HepG2 (cell line): ENCODE data around the gene BCAM. TPM values are rescaled to one million over a fixed set of nuclear protein-coding genes. Genes with fewer than 3 reads are reported as not detected.

ENCODE experiments used
- ARID2 ChIP-seq: sonication (generic); formaldehyde crosslinking; IDR thresholded peaks from 2 replicates; pipeline ENCODE4 v1.8.1; 2022; ENCODE audit warnings: mild to moderate bottlenecking, missing genetic modification reagents, borderline replicate concordance
- ATF2 ChIP-seq: sonication (generic); formaldehyde crosslinking; IDR thresholded peaks from 2 replicates; pipeline ENCODE4 v1.4.0; 2020; ENCODE audit warnings: missing genetic modification reagents
- KAT2B ChIP-seq: fragments of 150-350 bp; IDR thresholded peaks from 2 replicates; pipeline ENCODE4 v1.6.1; 2014; ENCODE audit warnings: low read depth, low read length, borderline replicate concordance
- KDM5A ChIP-seq: fragments of 200-600 bp; sonication (generic); IDR thresholded peaks from 2 replicates; pipeline ENCODE4 v1.7.0; 2018; ENCODE audit warnings: antibody characterized with exemption, mild to moderate bottlenecking, low read length, borderline replicate concordance
- NR2F1 ChIP-seq, 2 experiments: fragments of 450-650 bp in 1 of 2; formaldehyde crosslinking in 1 of 2; IDR thresholded peaks; 2 replicates each; pipeline versions ENCODE4 v1.5.0 to v1.6.1; 2016 to 2020; ENCODE audit warnings: mild to moderate bottlenecking in 1 of 2, missing compliant biosample characterization in 1 of 2, missing genetic modification reagents in 1 of 2, moderate library complexity in 1 of 2
- RARA ChIP-seq: IDR thresholded peaks from 2 replicates; pipeline ENCODE4 v1.6.1; 2016; ENCODE audit warnings: missing genetic modification reagents, missing compliant biosample characterization
- RBFOX2 ChIP-seq: fragments of 200-400 bp; formaldehyde crosslinking; IDR thresholded peaks from 2 replicates; pipeline ENCODE4 v1.6.1; 2017; ENCODE audit warnings: low read depth, mild to moderate bottlenecking, low read length
- TAF15 ChIP-seq: fragments of 200-400 bp; formaldehyde crosslinking; IDR thresholded peaks from one replicate; pipeline ENCODE4 v1.6.1; 2018; ENCODE audit warnings: mild to moderate bottlenecking, low read depth, low read length; ENCODE audit not compliant: poor library complexity, severe bottlenecking
- TCF12 ChIP-seq, 2 experiments: fragments of 450-650 bp in 1 of 2; sonication (generic) in 1 of 2; formaldehyde crosslinking in 1 of 2; IDR thresholded peaks; 2 replicates each; pipeline versions ENCODE4 v1.6.1 to v1.8.0; 2017 to 2022; ENCODE audit warnings: antibody characterized with exemption in 1 of 2, mild to moderate bottlenecking in 1 of 2, missing genetic modification reagents in 1 of 2, moderate library complexity in 1 of 2
- ZBTB26 ChIP-seq: IDR thresholded peaks from 2 replicates; pipeline ENCODE4 v1.6.1; 2016; ENCODE audit warnings: missing compliant biosample characterization, missing genetic modification reagents, borderline replicate concordance
- ZBTB7A ChIP-seq: sonication (generic); formaldehyde crosslinking; IDR thresholded peaks from 2 replicates; pipeline ENCODE4 v1.8.0; 2022; ENCODE audit warnings: mild to moderate bottlenecking, missing genetic modification reagents
- ZNF101 ChIP-seq: sonication (generic); formaldehyde crosslinking; IDR thresholded peaks from 2 replicates; pipeline ENCODE4 v1.4.0; 2020; ENCODE audit warnings: mild to moderate bottlenecking, low read depth, missing genetic modification reagents, borderline replicate concordance
- ZNF260 ChIP-seq: sonication (generic); formaldehyde crosslinking; IDR thresholded peaks from 2 replicates; pipeline ENCODE4 v1.4.0; 2020; ENCODE audit warnings: missing genetic modification reagents, low read depth, mild to moderate bottlenecking, borderline replicate concordance
- ZNF335 ChIP-seq: sonication (generic); formaldehyde crosslinking; IDR thresholded peaks from 2 replicates; pipeline ENCODE4 v1.4.0; 2020; ENCODE audit warnings: missing genetic modification reagents
- ZNF687 ChIP-seq: sonication (generic); formaldehyde crosslinking; IDR thresholded peaks from 2 replicates; pipeline ENCODE4 v1.5.1; 2020; ENCODE audit warnings: mild to moderate bottlenecking, missing genetic modification reagents, moderate library complexity
- ZNF709 ChIP-seq: sonication (generic); formaldehyde crosslinking; IDR thresholded peaks from 2 replicates; pipeline ENCODE4 v1.5.0; 2020; ENCODE audit warnings: mild to moderate bottlenecking, missing genetic modification reagents
- ZNF749 ChIP-seq: sonication (generic); formaldehyde crosslinking; IDR thresholded peaks from 2 replicates; pipeline ENCODE4 v1.8.0; 2022; ENCODE audit warnings: mild to moderate bottlenecking, missing genetic modification reagents, moderate library complexity, borderline replicate concordance
- polyA plus RNA-seq, 8 experiments: library from polyadenylated mRNA; depleted of rRNA in 3 of 8; stranded (reverse) in 7 of 8; unstranded in 1 of 8; fragments of >200 nt; fragmentation: Illumina TruSeq in 4 of 8; extraction: Trizol in 4 of 8; gene quantifications; 2 replicates each; pipeline versions ENCODE4 v1.2.1 to v1.2.3, GENCODE V29; 2011 to 2016; ENCODE audit warnings: low read depth in 4 of 8, missing spikeins in 1 of 8, mixed read lengths in 1 of 8; ENCODE audit not compliant: insufficient read depth in 1 of 8
- total RNA-seq, 5 experiments: library from RNA; depleted of rRNA; stranded (reverse); fragments of >200 nt; fragmentation: Illumina TruSeq; extraction: Trizol; gene quantifications; 2 replicates each; pipeline ENCODE4 v1.2.3, GENCODE V29; 2016; ENCODE audit warnings: low read depth in 1 of 5
- TF ChIP-seq, protein P1 (sequence below): sonication (generic); formaldehyde crosslinking; IDR thresholded peaks from 2 replicates; pipeline ENCODE4 v1.4.0; 2020; ENCODE audit warnings: missing genetic modification reagents

The BCAM gene
- total and polyA plus RNA-seq, 2 of the 13 experiments (the other 11 are each of a cell fraction or from before 2014, with no cell fraction given), result 51.2 to 62.7 TPM

- TF ChIP-seq ZNF749 (no peak), ZNF335 (no peak), TAF15 (peak; percentile 42), ZNF260 (CRISPR knock-in tag) (no peak), ZBTB7A (CRISPR knock-in tag) (peak; percentile 85; the same call in 1 of the 2 replicates), ZNF101 (no peak), ATF2 (CRISPR knock-in tag) (no peak), RBFOX2 (peak; percentile 59), ZBTB26 (CRISPR knock-in tag) (no peak), ZNF709 (no peak), RARA (CRISPR knock-in tag) (no peak), NR2F1 (CRISPR knock-in tag; IDR thresholded peaks at IDR 0.05) (no peak), TCF12 (IDR thresholded peaks at IDR 0.05) (no peak), TCF12 (CRISPR knock-in tag; IDR thresholded peaks at IDR 0.05) (no peak), KAT2B (no peak), ZNF687 (CRISPR knock-in tag) (no peak), KDM5A (no peak; the same call in 1 of the 2 replicates), ARID2 (CRISPR knock-in tag) (0 out of 2 replicates have a peak, but pooled peaks have one; percentile 16)
- TF ChIP-seq, protein P1, sequence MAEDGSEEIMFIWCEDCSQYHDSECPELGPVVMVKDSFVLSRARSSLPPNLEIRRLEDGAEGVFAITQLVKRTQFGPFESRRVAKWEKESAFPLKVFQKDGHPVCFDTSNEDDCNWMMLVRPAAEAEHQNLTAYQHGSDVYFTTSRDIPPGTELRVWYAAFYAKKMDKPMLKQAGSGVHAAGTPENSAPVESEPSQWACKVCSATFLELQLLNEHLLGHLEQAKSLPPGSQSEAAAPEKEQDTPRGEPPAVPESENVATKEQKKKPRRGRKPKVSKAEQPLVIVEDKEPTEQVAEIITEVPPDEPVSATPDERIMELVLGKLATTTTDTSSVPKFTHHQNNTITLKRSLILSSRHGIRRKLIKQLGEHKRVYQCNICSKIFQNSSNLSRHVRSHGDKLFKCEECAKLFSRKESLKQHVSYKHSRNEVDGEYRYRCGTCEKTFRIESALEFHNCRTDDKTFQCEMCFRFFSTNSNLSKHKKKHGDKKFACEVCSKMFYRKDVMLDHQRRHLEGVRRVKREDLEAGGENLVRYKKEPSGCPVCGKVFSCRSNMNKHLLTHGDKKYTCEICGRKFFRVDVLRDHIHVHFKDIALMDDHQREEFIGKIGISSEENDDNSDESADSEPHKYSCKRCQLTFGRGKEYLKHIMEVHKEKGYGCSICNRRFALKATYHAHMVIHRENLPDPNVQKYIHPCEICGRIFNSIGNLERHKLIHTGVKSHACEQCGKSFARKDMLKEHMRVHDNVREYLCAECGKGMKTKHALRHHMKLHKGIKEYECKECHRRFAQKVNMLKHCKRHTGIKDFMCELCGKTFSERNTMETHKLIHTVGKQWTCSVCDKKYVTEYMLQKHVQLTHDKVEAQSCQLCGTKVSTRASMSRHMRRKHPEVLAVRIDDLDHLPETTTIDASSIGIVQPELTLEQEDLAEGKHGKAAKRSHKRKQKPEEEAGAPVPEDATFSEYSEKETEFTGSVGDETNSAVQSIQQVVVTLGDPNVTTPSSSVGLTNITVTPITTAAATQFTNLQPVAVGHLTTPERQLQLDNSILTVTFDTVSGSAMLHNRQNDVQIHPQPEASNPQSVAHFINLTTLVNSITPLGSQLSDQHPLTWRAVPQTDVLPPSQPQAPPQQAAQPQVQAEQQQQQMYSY, result no peak; the same call in 1 of the 2 replicates
These were observed 37.7 kb downstream of the BCAM start (continued) for GRCh38 chr19:44846455-44847143.
